ENCODE measurements around the gene TLK1.

DNA sequence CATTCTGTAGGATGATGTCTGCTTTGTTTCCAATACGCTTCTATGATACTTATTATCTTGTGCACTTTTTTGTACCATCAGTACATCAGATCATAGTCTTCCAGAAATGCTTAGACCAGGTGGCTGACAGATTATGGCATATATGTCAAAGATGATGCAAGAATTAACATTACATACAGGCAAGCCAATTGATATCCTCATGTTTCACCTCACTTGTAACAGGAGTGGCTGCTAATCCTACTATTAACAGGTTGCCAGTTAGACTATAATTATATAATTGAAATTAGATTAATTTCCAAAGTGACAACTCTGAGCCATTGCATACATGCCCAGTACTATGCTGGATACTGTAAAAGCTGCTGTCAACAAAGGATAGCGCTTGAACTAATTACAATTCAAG, 77.2 kb downstream of the TLK1 start:
- TF ChIP-seq HDAC6 (IDR thresholded peaks at IDR 0.05; ENCODE audit: low read depth, low read length), result no peak
- TF ChIP-seq RFX5 (IDR thresholded peaks at IDR 0.05; ENCODE audit: low read depth, low read length), result no peak
- no peak for TF ChIP-seq FOXK1 (CRISPR knock-in tag; IDR thresholded peaks at IDR 0.05; ENCODE audit: borderline replicate concordance)
- no peak for TF ChIP-seq FUS (optimal IDR thresholded peaks at IDR 0.05; ENCODE audit: low read depth, low read length)
- TF ChIP-seq ZNF121 (CRISPR knock-in tag; conservative IDR thresholded peaks at IDR 0.05), result no peak
- TF ChIP-seq, protein P1, sequence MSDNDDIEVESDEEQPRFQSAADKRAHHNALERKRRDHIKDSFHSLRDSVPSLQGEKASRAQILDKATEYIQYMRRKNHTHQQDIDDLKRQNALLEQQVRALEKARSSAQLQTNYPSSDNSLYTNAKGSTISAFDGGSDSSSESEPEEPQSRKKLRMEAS (CRISPR knock-in tag; IDR thresholded peaks at IDR 0.05), result no peak
- no peak for TF ChIP-seq ZNF282 (CRISPR knock-in tag; IDR thresholded peaks at IDR 0.05)
- TF ChIP-seq GTF2F1 (IDR thresholded peaks at IDR 0.05; ENCODE audit: low read depth, low read length), result no peak
- TF ChIP-seq FOXA1 (IDR thresholded peaks at IDR 0.05; ENCODE audit: borderline replicate concordance), result no peak
- no peak for TF ChIP-seq SMARCE1 (IDR thresholded peaks at IDR 0.05)
- TF ChIP-seq, protein P2, sequence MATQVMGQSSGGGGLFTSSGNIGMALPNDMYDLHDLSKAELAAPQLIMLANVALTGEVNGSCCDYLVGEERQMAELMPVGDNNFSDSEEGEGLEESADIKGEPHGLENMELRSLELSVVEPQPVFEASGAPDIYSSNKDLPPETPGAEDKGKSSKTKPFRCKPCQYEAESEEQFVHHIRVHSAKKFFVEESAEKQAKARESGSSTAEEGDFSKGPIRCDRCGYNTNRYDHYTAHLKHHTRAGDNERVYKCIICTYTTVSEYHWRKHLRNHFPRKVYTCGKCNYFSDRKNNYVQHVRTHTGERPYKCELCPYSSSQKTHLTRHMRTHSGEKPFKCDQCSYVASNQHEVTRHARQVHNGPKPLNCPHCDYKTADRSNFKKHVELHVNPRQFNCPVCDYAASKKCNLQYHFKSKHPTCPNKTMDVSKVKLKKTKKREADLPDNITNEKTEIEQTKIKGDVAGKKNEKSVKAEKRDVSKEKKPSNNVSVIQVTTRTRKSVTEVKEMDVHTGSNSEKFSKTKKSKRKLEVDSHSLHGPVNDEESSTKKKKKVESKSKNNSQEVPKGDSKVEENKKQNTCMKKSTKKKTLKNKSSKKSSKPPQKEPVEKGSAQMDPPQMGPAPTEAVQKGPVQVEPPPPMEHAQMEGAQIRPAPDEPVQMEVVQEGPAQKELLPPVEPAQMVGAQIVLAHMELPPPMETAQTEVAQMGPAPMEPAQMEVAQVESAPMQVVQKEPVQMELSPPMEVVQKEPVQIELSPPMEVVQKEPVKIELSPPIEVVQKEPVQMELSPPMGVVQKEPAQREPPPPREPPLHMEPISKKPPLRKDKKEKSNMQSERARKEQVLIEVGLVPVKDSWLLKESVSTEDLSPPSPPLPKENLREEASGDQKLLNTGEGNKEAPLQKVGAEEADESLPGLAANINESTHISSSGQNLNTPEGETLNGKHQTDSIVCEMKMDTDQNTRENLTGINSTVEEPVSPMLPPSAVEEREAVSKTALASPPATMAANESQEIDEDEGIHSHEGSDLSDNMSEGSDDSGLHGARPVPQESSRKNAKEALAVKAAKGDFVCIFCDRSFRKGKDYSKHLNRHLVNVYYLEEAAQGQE (IDR thresholded peaks at IDR 0.05; ENCODE audit: borderline replicate concordance), result no peak
- TF ChIP-seq, protein P2 (CRISPR knock-in tag; IDR thresholded peaks at IDR 0.05; ENCODE audit: low read depth), result no peak
- TF ChIP-seq NRF1 (conservative IDR thresholded peaks at IDR 0.05 in 1 of 2, IDR thresholded peaks at IDR 0.05 in 1 of 2), result no peak

All from K562 (cell line).